ENCODE measurements around the gene ATIC. TPM values are rescaled to one million over a fixed set of nuclear protein-coding genes. Genes with fewer than 3 reads are reported as not detected.

Gene ATIC
- total RNA-seq, 1 donor from 2014 or later, result 22.8 TPM

- DNase-seq (ENCODE audit: low read depth, low spot score), result no peak
These were observed 3.0 kb downstream of the ATIC start for GRCh38 chr2:215314896-215315295.

- no peak for DNase-seq (ENCODE audit: low read depth, low spot score)
These were observed 3.4 kb downstream of the ATIC start for GRCh38 chr2:215315301-215315700.

- no peak for DNase-seq (ENCODE audit: low read depth, low spot score)
These were observed 4.5 kb downstream of the ATIC start for GRCh38 chr2:215316336-215316735.

GRCh38 chr2:215319500-215319899 lies 7.6 kb downstream of the ATIC start:
- no peak for DNase-seq (ENCODE audit: low read depth, low spot score)

GRCh38 chr2:215320102-215320501 lies 8.2 kb downstream of the ATIC start:
- DNase-seq (ENCODE audit: low read depth, low spot score), result no peak

GRCh38 chr2:215320679-215321078 lies 8.8 kb downstream of the ATIC start:
- no peak for DNase-seq (ENCODE audit: low read depth, low spot score)

- no peak for DNase-seq (ENCODE audit: low read depth, low spot score)
These were observed 13.0 kb downstream of the ATIC start for GRCh38 chr2:215324811-215325210.

GRCh38 chr2:215328066-215328465 lies 16.2 kb downstream of the ATIC start:
- no peak for DNase-seq (ENCODE audit: low read depth, low spot score)

- DNase-seq (ENCODE audit: low read depth, low spot score), result no peak
These were observed 21.2 kb downstream of the ATIC start for GRCh38 chr2:215332872-215333595.

- DNase-seq (ENCODE audit: low read depth, low spot score), result no peak
These were observed 27.2 kb downstream of the ATIC start for GRCh38 chr2:215338883-215339679.

GRCh38 chr2:215347878-215348277 lies 36.0 kb downstream of the ATIC start:
- DNase-seq (ENCODE audit: low read depth, low spot score), result no peak

GRCh38 chr2:215352602-215353001 lies 40.7 kb downstream of the ATIC start:
- DNase-seq (ENCODE audit: low read depth, low spot score), result no peak

- DNase-seq (ENCODE audit: low read depth, low spot score), result no peak
These were observed 43.2 kb downstream of the ATIC start for GRCh38 chr2:215354771-215355695.

GRCh38 chr2:215355801-215356200 lies 43.9 kb downstream of the ATIC start:
- no peak for DNase-seq (ENCODE audit: low read depth, low spot score)

GRCh38 chr2:215356334-215356947 lies 44.6 kb downstream of the ATIC start:
- DNase-seq (ENCODE audit: low read depth, low spot score), result no peak

GRCh38 chr2:215356948-215357461 lies 45.1 kb downstream of the ATIC start:
- no peak for DNase-seq (ENCODE audit: low read depth, low spot score)

GRCh38 chr2:215357660-215358059 lies 45.8 kb downstream of the ATIC start:
- no peak for DNase-seq (ENCODE audit: low read depth, low spot score)

GRCh38 chr2:215358312-215358845 lies 46.5 kb downstream of the ATIC start:
- DNase-seq (ENCODE audit: low read depth, low spot score), result no peak

GRCh38 chr2:215358891-215359575 lies 47.2 kb downstream of the ATIC start:
- no peak for DNase-seq (ENCODE audit: low read depth, low spot score)

GRCh38 chr2:215359576-215359922 lies 47.7 kb downstream of the ATIC start:
- DNase-seq (ENCODE audit: low read depth, low spot score), result no peak
